ENCODE measurements around the gene GPR150. TPM values are rescaled to one million over a fixed set of nuclear protein-coding genes. Genes with fewer than 3 reads are reported as not detected.

The GPR150 gene
- total and polyA plus RNA-seq, 10 of the 15 experiments (the other 5 are each of a cell fraction or from before 2014, with no cell fraction given): 0.08 to 1.1 (median 0.37) TPM; not detected in 1

GRCh38 chr5:95615164-95615467 is 4.8 kb upstream of the GPR150 start (continued):
- peak; percentile 84 for TF ChIP-seq ZNF217 (IDR thresholded peaks at IDR 0.05)
- peak; percentile 95 for TF ChIP-seq SPI1 (IDR thresholded peaks at IDR 0.05; ENCODE audit: borderline replicate concordance, insufficient read depth, low read depth, low read length)
- TF ChIP-seq MAX (IDR thresholded peaks at IDR 0.05; ENCODE audit: low read depth, low read length): no peak
- peak; percentile 93 for TF ChIP-seq JUNB (IDR thresholded peaks at IDR 0.05)
- no peak for TF ChIP-seq TCF3 (IDR thresholded peaks at IDR 0.05; ENCODE audit: borderline replicate concordance, insufficient read depth, low read depth, low read length)
- 0 out of 4 replicates have a peak, but pooled peaks of 1 of the 2 experiments have one; percentile 34 for TF ChIP-seq ETV6 (conservative IDR thresholded peaks at IDR 0.05 in 1 of 2, IDR thresholded peaks at IDR 0.05 in 1 of 2; ENCODE audit: borderline replicate concordance in 1 of 2, low read depth in 1 of 2)
- TF ChIP-seq, protein P1, sequence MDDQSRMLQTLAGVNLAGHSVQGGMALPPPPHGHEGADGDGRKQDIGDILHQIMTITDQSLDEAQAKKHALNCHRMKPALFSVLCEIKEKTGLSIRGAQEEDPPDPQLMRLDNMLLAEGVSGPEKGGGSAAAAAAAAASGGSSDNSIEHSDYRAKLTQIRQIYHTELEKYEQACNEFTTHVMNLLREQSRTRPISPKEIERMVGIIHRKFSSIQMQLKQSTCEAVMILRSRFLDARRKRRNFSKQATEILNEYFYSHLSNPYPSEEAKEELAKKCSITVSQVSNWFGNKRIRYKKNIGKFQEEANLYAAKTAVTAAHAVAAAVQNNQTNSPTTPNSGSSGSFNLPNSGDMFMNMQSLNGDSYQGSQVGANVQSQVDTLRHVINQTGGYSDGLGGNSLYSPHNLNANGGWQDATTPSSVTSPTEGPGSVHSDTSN (IDR thresholded peaks at IDR 0.05; ENCODE audit: insufficient replicate concordance, low read depth, low read length): no peak
- peak; percentile 45; the same call in 1 of the 2 replicates for TF ChIP-seq NBN (IDR thresholded peaks at IDR 0.05)
- 0 out of 2 replicates have a peak, but pooled peaks have one; percentile 33 for TF ChIP-seq ZSCAN29 (IDR thresholded peaks at IDR 0.05)
- no peak for TF ChIP-seq MYB (IDR thresholded peaks at IDR 0.05; ENCODE audit: borderline replicate concordance, low read depth, low read length)
- TF ChIP-seq BMI1 (IDR thresholded peaks at IDR 0.05; ENCODE audit: borderline replicate concordance): peak; percentile 87

GRCh38 chr5:95617057-95617456 is 2.8 kb upstream of the GPR150 start:
- no TSS peak for BruUV-seq (replicated peaks)
- Histone ChIP-seq H3K9me3 (replicated peaks; ENCODE audit: control insufficient read depth, insufficient read depth, low read length) (peaks cover 6% of the 10 kb centered on the region; the same call in 2 of the 3 replicates), H3K79me2 (ENCODE audit: control insufficient read depth, insufficient read depth, low read length) (peaks cover 3% of the 10 kb centered on the region; the same call in 1 of the 2 replicates), H4K20me1 (ENCODE audit: control insufficient read depth, insufficient read depth) (no peaks in the 10 kb centered on the region), H3K9ac (ENCODE audit: control insufficient read depth, insufficient read depth, low read length) (0 out of 2 replicates have a peak overlapping the region, but pooled peaks have one; percentile 1), H3K27ac (ENCODE audit: control insufficient read depth, insufficient read depth) (peak overlapping the region; percentile 17), H3K27me3 (replicated peaks in 1 of 2; ENCODE audit: control insufficient read depth in 2 of 2, insufficient read depth in 2 of 2, low read length in 1 of 2) (peaks cover 0 to 2% of the 10 kb centered on the region in 2 experiments; a peak in 1 of 4 replicates), H2AFZ (ENCODE audit: control insufficient read depth, low read depth, low read length) (no peak overlapping the region), H3K4me3 (no peak overlapping the region), H3K36me3 (ENCODE audit: control insufficient read depth in 2 of 2, insufficient read depth in 2 of 2, low read length in 1 of 2) (no peaks in the 10 kb centered on the region), H3K4me1 (ENCODE audit: control insufficient read depth, insufficient read depth, low read length) (peaks cover 20% of the 10 kb centered on the region), H3K4me2 (ENCODE audit: control insufficient read depth, insufficient read depth) (no peak overlapping the region)
- WGBS (ENCODE audit: insufficient coverage, insufficient replicate concordance, low lambda C conversion rate, missing lambda C conversion rate): 86% methylated on average over 5 of the region's 5 CpGs
- in situ Hi-C loops (cut with MboI): no loop called here
- DNase-seq (ENCODE audit: low read depth, low spot score) (peak; percentile 73), FAIRE-seq (no peak), ATAC-seq (peak; percentile 39)
- intact Hi-C loops (cut with micrococcal nuclease; ENCODE audit: unreplicated experiment): loop anchor here (1.0 to 10.0 kb wide), 2 partner anchors 62 to 542 kb away; partner anchors contain the start of gene ARSK
- CTCF ChIA-PET: interaction anchor here (0.6 kb wide), 1 partner anchor 664 kb away, joined by 3 read pairs; no protein-coding TSS in a partner anchor
- RAD21 ChIA-PET (ENCODE audit: unreplicated experiment): no interaction called here
- SMC1A ChIA-PET (ENCODE audit: uncharacterized antibody, unreplicated experiment): interaction anchor here (0.8 kb wide), 1 partner anchor 172 kb away, joined by 3 read pairs; no protein-coding TSS in a partner anchor
- POLR2A ChIA-PET: no interaction called here
- TF ChIP-seq FOXK2 (IDR thresholded peaks at IDR 0.05): no peak
- TF ChIP-seq, protein P2, sequence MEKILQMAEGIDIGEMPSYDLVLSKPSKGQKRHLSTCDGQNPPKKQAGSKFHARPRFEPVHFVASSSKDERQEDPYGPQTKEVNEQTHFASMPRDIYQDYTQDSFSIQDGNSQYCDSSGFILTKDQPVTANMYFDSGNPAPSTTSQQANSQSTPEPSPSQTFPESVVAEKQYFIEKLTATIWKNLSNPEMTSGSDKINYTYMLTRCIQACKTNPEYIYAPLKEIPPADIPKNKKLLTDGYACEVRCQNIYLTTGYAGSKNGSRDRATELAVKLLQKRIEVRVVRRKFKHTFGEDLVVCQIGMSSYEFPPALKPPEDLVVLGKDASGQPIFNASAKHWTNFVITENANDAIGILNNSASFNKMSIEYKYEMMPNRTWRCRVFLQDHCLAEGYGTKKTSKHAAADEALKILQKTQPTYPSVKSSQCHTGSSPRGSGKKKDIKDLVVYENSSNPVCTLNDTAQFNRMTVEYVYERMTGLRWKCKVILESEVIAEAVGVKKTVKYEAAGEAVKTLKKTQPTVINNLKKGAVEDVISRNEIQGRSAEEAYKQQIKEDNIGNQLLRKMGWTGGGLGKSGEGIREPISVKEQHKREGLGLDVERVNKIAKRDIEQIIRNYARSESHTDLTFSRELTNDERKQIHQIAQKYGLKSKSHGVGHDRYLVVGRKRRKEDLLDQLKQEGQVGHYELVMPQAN (conservative IDR thresholded peaks at IDR 0.05): no peak
- TF ChIP-seq CBX3 (IDR thresholded peaks at IDR 0.05; ENCODE audit: borderline replicate concordance, low read depth): no peak
- TF ChIP-seq RB1 (IDR thresholded peaks at IDR 0.05; ENCODE audit: borderline replicate concordance): no peak
- no peak for TF ChIP-seq MLLT1 (IDR thresholded peaks at IDR 0.05)

Measured in GM12878 (cell line).